ENCODE measurements around the gene ADORA3. TPM values are rescaled to one million over a fixed set of nuclear protein-coding genes. Genes with fewer than 3 reads are reported as not detected.

The ADORA3 gene
- total RNA-seq, 2 donors from 2014 or later = 1.6 to 3.6 TPM

- TF ChIP-seq CTCF (IDR thresholded peaks at IDR 0.05) (no peak), POLR2A (IDR thresholded peaks at IDR 0.05) (peak in 1 of 3 donors; percentile 38)
- Histone ChIP-seq H3K36me3 (replicated peaks in 1 of 2; ENCODE audit: insufficient read depth in 1 of 2, low read depth in 2 of 2) (no peaks in the 10 kb centered on the region), H3K4me1 (peaks cover 8% of the 10 kb centered on the region), H3K27me3 (no peaks in the 10 kb centered on the region), H3K4me3 (no peak overlapping the region), H3K9me3 (no peaks in the 10 kb centered on the region), H3K27ac (peak overlapping the region in 2 of 4 donors; percentile 3 to 63)
- peak in 3 of 4 donors; percentile 20 to 76 (median 30) for DNase-seq
- 60 to 64% methylated on average over 3 of the region's 3 CpGs for WGBS, 2 donors
- intact Hi-C loops (cut with DNase I) = no loop called here
- no peak for ATAC-seq
These were observed 32.4 kb downstream of the ADORA3 start for GRCh38 chr1:111471012-111471411.

- ATAC-seq = no peak
- H3K27ac ChIP-seq = peak overlapping the region in 2 of 4 donors; percentile 3 to 63
- H3K4me3 ChIP-seq = no peak overlapping the region
- no peaks in the 10 kb centered on the region for H3K36me3 ChIP-seq (replicated peaks in 1 of 2; ENCODE audit: insufficient read depth in 1 of 2, low read depth in 2 of 2)
- peaks cover 8% of the 10 kb centered on the region for H3K4me1 ChIP-seq
- 89 to 98% methylated on average over 5 of the region's 5 CpGs for WGBS, 2 donors
- DNase-seq = no peak
- TF ChIP-seq CTCF (IDR thresholded peaks at IDR 0.05) = no peak
- TF ChIP-seq POLR2A (IDR thresholded peaks at IDR 0.05) = no peak
- intact Hi-C loops (cut with DNase I) = no loop called here
- no peaks in the 10 kb centered on the region for H3K27me3 ChIP-seq
- H3K9me3 ChIP-seq = no peaks in the 10 kb centered on the region
These were observed 32.8 kb downstream of the ADORA3 start for GRCh38 chr1:111470596-111470995.

GRCh38 chr1:111469539-111469938 lies 33.9 kb downstream of the ADORA3 start:
- H3K27ac ChIP-seq = no peak overlapping the region
- no peak for DNase-seq
- TF ChIP-seq POLR2A (IDR thresholded peaks at IDR 0.05) (no peak), CTCF (IDR thresholded peaks at IDR 0.05) (no peak)

GRCh38 chr1:111468717-111469100 lies 34.7 kb downstream of the ADORA3 start:
- Histone ChIP-seq H3K27me3 (no peaks in the 10 kb centered on the region), H3K36me3 (replicated peaks in 1 of 2; ENCODE audit: insufficient read depth in 1 of 2, low read depth in 2 of 2) (no peaks in the 10 kb centered on the region), H3K4me3 (no peak overlapping the region), H3K4me1 (peaks cover 12% of the 10 kb centered on the region), H3K27ac (peak overlapping the region in 1 of 4 donors; percentile 10), H3K9me3 (no peaks in the 10 kb centered on the region)
- ATAC-seq (no peak), DNase-seq (no peak)
- TF ChIP-seq CTCF (IDR thresholded peaks at IDR 0.05) = no peak
- no peak for TF ChIP-seq POLR2A (IDR thresholded peaks at IDR 0.05)
- intact Hi-C loops (cut with DNase I) = no loop called here

More at GRCh38 chr1:111469539-111469938, 33.9 kb downstream of the ADORA3 start:
- intact Hi-C loops (cut with DNase I) = no loop called here
- no peak overlapping the region for H3K4me3 ChIP-seq
- no peaks in the 10 kb centered on the region for H3K27me3 ChIP-seq
- no peaks in the 10 kb centered on the region for H3K9me3 ChIP-seq
- H3K4me1 ChIP-seq = peaks cover 8% of the 10 kb centered on the region
- no peaks in the 10 kb centered on the region for H3K36me3 ChIP-seq (replicated peaks in 1 of 2; ENCODE audit: insufficient read depth in 1 of 2, low read depth in 2 of 2)
- no peak for ATAC-seq

GRCh38 chr1:111467865-111468716 lies 35.3 kb downstream of the ADORA3 start:
- Histone ChIP-seq H3K4me1 (peaks cover 17% of the 10 kb centered on the region), H3K27me3 (no peaks in the 10 kb centered on the region), H3K27ac (peak overlapping the region in 1 of 4 donors; percentile 10), H3K36me3 (replicated peaks in 1 of 2; ENCODE audit: insufficient read depth in 1 of 2, low read depth in 2 of 2) (no peaks in the 10 kb centered on the region), H3K9me3 (no peaks in the 10 kb centered on the region), H3K4me3 (no peak overlapping the region)
- ATAC-seq (no peak), DNase-seq (peak in 1 of 4 donors; percentile 43)
- intact Hi-C loops (cut with DNase I) = no loop called here
- WGBS, 2 donors = 73 to 78% methylated on average over 2 of the region's 2 CpGs
- TF ChIP-seq CTCF (IDR thresholded peaks at IDR 0.05) (no peak), POLR2A (IDR thresholded peaks at IDR 0.05) (no peak)
